IMR-90 (cell line): Measurements from ENCODE around the gene SMARCD2. TPM values are rescaled to one million over a fixed set of nuclear protein-coding genes. Genes with fewer than 3 reads are reported as not detected.

Source experiments
- ATAC-seq: fragments of 200-7000 bp; cut with Tn5 transposase; 2 replicates; pipeline ENCODE4 v1.9.1; 2020; ENCODE audit warnings: low read depth, mild to moderate bottlenecking, moderate library complexity
- BruUV-seq: library from RNA; stranded (reverse); fragments of 400-500 nt; replicated peaks from 2 replicates; lab custom pipeline; 2021; lab: Mats Ljungman, UMichigan
- CTCF ChIA-PET: fragments of 300-600 bp; formaldehyde crosslinking; extraction: SDS; loops from one replicate; lab custom pipeline; 2021; ENCODE audit warnings: antibody characterized with exemption; lab: Yijun Ruan, JAX
- POLR2A ChIA-PET: fragments of 300-600 bp; sonication (Branson Sonifier 250); formaldehyde crosslinking; loops from one replicate; lab custom pipeline; 2022; ENCODE audit warnings: antibody characterized with exemption; ENCODE audit not compliant: unreplicated experiment; lab: Charles Lee
- DNase-seq: peaks from one replicate; pipeline ENCODE4 v3.0.0; 2013
- H2AFZ ChIP-seq: replicated peaks from 2 replicates; pipeline ENCODE3; 2013; ENCODE audit warnings: low read length, mild to moderate bottlenecking; ENCODE audit not compliant: poor library complexity
- H2AK5ac ChIP-seq: 2 replicates; pipeline ENCODE4 v1.6.1; 2013; ENCODE audit warnings: low read depth, low read length, inconsistent platforms
- H2AK9ac ChIP-seq: replicated peaks from 2 replicates; pipeline ENCODE3; 2013; ENCODE audit warnings: mild to moderate bottlenecking, low read depth, low read length, moderate library complexity; ENCODE audit not compliant: poor library complexity
- H2BK120ac ChIP-seq: 2 replicates; pipeline ENCODE4 v1.6.1; 2013; ENCODE audit warnings: low read depth, low read length, inconsistent platforms
- H2BK15ac ChIP-seq: 3 replicates; pipeline ENCODE4 v1.6.1; 2013; ENCODE audit warnings: low read depth, low read length, inconsistent platforms
- H2BK20ac ChIP-seq: 2 replicates; pipeline ENCODE4 v1.6.1; 2013; ENCODE audit warnings: low read depth, mild to moderate bottlenecking, inconsistent platforms, low read length, moderate library complexity
- H2BK5ac ChIP-seq: 2 replicates; pipeline ENCODE4 v1.6.1; 2013; ENCODE audit warnings: mild to moderate bottlenecking, low read depth, low read length, inconsistent platforms; ENCODE audit not compliant: poor library complexity, severe bottlenecking
- H3K14ac ChIP-seq: replicated peaks from 2 replicates; pipeline ENCODE4 v1.6.1; 2013; ENCODE audit warnings: low read depth, low read length, inconsistent platforms
- H3K18ac ChIP-seq: 2 replicates; pipeline ENCODE4 v1.6.1; 2013; ENCODE audit warnings: low read depth, low read length, control low read depth
- H3K23ac ChIP-seq: 2 replicates; pipeline ENCODE4 v1.6.1; 2013; ENCODE audit warnings: low read depth, low read length, inconsistent platforms
- H3K27ac ChIP-seq: 2 replicates; pipeline ENCODE4 v1.5.1; 2013; ENCODE audit warnings: mild to moderate bottlenecking, control low read depth, low read length; ENCODE audit not compliant: insufficient read depth
- H3K27me3 ChIP-seq: 2 replicates; pipeline ENCODE4 v1.6.1; 2013; ENCODE audit warnings: low read length; ENCODE audit not compliant: control insufficient read depth, insufficient read depth
- H3K36me3 ChIP-seq: 2 replicates; pipeline ENCODE4 v1.6.1; 2013; ENCODE audit warnings: low read length, mixed read lengths; ENCODE audit not compliant: control insufficient read depth, insufficient read depth
- H3K4ac ChIP-seq: 2 replicates; pipeline ENCODE4 v1.6.1; 2013; ENCODE audit warnings: low read depth, low read length, inconsistent platforms
- H3K4me1 ChIP-seq: 2 replicates; pipeline ENCODE4 v1.6.1; 2013; ENCODE audit warnings: low read length, mixed read lengths; ENCODE audit not compliant: control insufficient read depth, insufficient read depth
- H3K4me2 ChIP-seq: 2 replicates; pipeline ENCODE4 v1.6.1; 2013; ENCODE audit warnings: low read depth, mild to moderate bottlenecking, control low read depth, low read length, moderate library complexity
- H3K4me3 ChIP-seq: 2 replicates; pipeline ENCODE4 v1.5.1; 2013; ENCODE audit warnings: low read depth, mild to moderate bottlenecking, control low read depth, low read length, moderate library complexity; ENCODE audit not compliant: insufficient read depth
- H3K56ac ChIP-seq: 2 replicates; pipeline ENCODE4 v1.6.1; 2013; ENCODE audit warnings: low read length, inconsistent platforms; ENCODE audit not compliant: insufficient read depth; ENCODE audit errors: extremely low read depth
- H3K79me1 ChIP-seq, 2 experiments: 2 replicates each; pipeline ENCODE4 v1.6.1; 2013; ENCODE audit warnings: low read length in 2 of 2, inconsistent platforms in 1 of 2, low read depth in 1 of 2
- H3K9ac ChIP-seq: 2 replicates; pipeline ENCODE4 v1.6.1; 2013; ENCODE audit warnings: low read depth, low read length, control low read depth
- H3K9me1 ChIP-seq: 2 replicates; pipeline ENCODE4 v1.6.1; 2013; ENCODE audit warnings: low read length, inconsistent platforms; ENCODE audit not compliant: insufficient read depth
- H3K9me3 ChIP-seq: 2 replicates; pipeline ENCODE4 v1.6.1; 2013; ENCODE audit warnings: low read length; ENCODE audit not compliant: control insufficient read depth, insufficient read depth
- H4K20me1 ChIP-seq: 2 replicates; pipeline ENCODE4 v1.6.1; 2013; ENCODE audit warnings: low read length, inconsistent platforms; ENCODE audit not compliant: insufficient read depth
- H4K5ac ChIP-seq: 2 replicates; pipeline ENCODE4 v1.6.1; 2013; ENCODE audit warnings: mild to moderate bottlenecking, low read depth, low read length, control low read depth
- H4K8ac ChIP-seq, 2 experiments: 2 replicates each; pipeline ENCODE4 v1.6.1; 2013; ENCODE audit warnings: low read depth in 2 of 2, low read length in 2 of 2, control low read depth in 1 of 2, inconsistent platforms in 1 of 2
- H4K91ac ChIP-seq: 2 replicates; pipeline ENCODE4 v1.6.1; 2013; ENCODE audit warnings: low read depth, low read length, inconsistent platforms; ENCODE audit not compliant: insufficient read depth
- CHD1 ChIP-seq: IDR thresholded peaks from 2 replicates; pipeline ENCODE4 v1.6.1; 2012; ENCODE audit warnings: low read depth, low read length, improper control_type of control experiment
- CTCF ChIP-seq: conservative IDR thresholded peaks from 2 replicates; pipeline ENCODE4 v1.5.1; 2012; ENCODE audit warnings: mild to moderate bottlenecking, low read depth, low read length, improper control_type of control experiment
- ELK1 ChIP-seq: fragments of 150-350 bp; IDR thresholded peaks from 2 replicates; pipeline ENCODE4 v1.6.1; 2016; ENCODE audit warnings: low read depth, mild to moderate bottlenecking, low read length, moderate library complexity, borderline replicate concordance
- MAFK ChIP-seq: IDR thresholded peaks from 2 replicates; pipeline ENCODE4 v1.6.1; 2012; ENCODE audit warnings: low read depth, low read length, improper control_type of control experiment
- MAZ ChIP-seq: IDR thresholded peaks from 2 replicates; pipeline ENCODE4 v1.6.1; 2012; ENCODE audit warnings: low read depth, mild to moderate bottlenecking, low read length, improper control_type of control experiment, moderate library complexity, borderline replicate concordance
- RAD21 ChIP-seq: IDR thresholded peaks from 2 replicates; pipeline ENCODE4 v1.6.1; 2012; ENCODE audit warnings: low read length, improper control_type of control experiment
- RCOR1 ChIP-seq: IDR thresholded peaks from 2 replicates; pipeline ENCODE4 v1.6.1; 2012; ENCODE audit warnings: mild to moderate bottlenecking, low read length, improper control_type of control experiment; ENCODE audit not compliant: insufficient replicate concordance
- RFX5 ChIP-seq: IDR thresholded peaks from 2 replicates; pipeline ENCODE4 v1.8.0; 2012; ENCODE audit warnings: low read depth, mild to moderate bottlenecking, low read length, moderate library complexity
- WGBS, 2 experiments: methylation state at CpG; one replicate each; pipeline versions ENCODE4 v1.1.5 to v1.1.7; 2013; ENCODE audit warnings: missing lambda C conversion rate in 2 of 2; ENCODE audit not compliant: insufficient read length in 1 of 2; ENCODE audit errors: extremely low coverage in 2 of 2; 5-methylcytosine and 5-hydroxymethylcytosine counted together
- dilution Hi-C: fragments of 300-500 bp; cut with HindIII; formaldehyde crosslinking; loops from one replicate; pipeline ENCODE4 v1.14.3; 2018; ENCODE audit warnings: low sequenced_read_pairs; ENCODE audit not compliant: unreplicated experiment
- in situ Hi-C: fragments of 300-500 bp; cut with MboI; formaldehyde crosslinking; loops from 3 replicates; pipeline ENCODE4 v1.14.3; 2019; ENCODE audit warnings: low sequenced_read_pairs, inconsistent platforms, mixed read lengths
- intact Hi-C: fragments of 100-400 bp; cut with micrococcal nuclease; formaldehyde crosslinking; loops from 2 replicates; pipeline ENCODE4 v1.10.0; 2022
- polyA plus RNA-seq, 3 experiments: library from polyadenylated mRNA; depleted of rRNA; stranded (reverse); fragments of >200 nt; gene quantifications; 2 replicates each; pipeline ENCODE4 v1.2.3, GENCODE V29; 2012; ENCODE audit warnings: low replicate concordance in 1 of 3
- total RNA-seq: library from RNA; depleted of rRNA; stranded (reverse); fragments of >200 nt; gene quantifications from 2 replicates; pipeline ENCODE4 v1.2.3, GENCODE V29; 2012

SMARCD2 gene
- total and polyA plus RNA-seq, 2 of the 4 experiments (the other 2 are of a cell fraction) = 56.9 to 91.2 TPM

GRCh38 chr17:63847525-63848249 is 5.2 kb upstream of the SMARCD2 start:
- Histone ChIP-seq H3K9me1 (no peaks in the 10 kb centered on the region), H3K27ac (no peak overlapping the region), H3K79me1 (no peaks in the 10 kb centered on the region), H4K20me1 (no peaks in the 10 kb centered on the region), H2BK20ac (no peak overlapping the region), H3K9ac (no peak overlapping the region), H3K4ac (no peak overlapping the region), H3K14ac (no peak overlapping the region), H3K4me1 (peaks cover 2% of the 10 kb centered on the region; the same call in 1 of the 2 replicates), H3K4me3 (no peak overlapping the region), H4K8ac (no peak overlapping the region), H4K91ac (no peak overlapping the region), H3K23ac (no peak overlapping the region), H2AK5ac (no peak overlapping the region), H4K5ac (no peak overlapping the region), H3K56ac (no peak overlapping the region), H3K9me3 (0 out of 2 replicates have a peak, but pooled peaks cover 3% of the 10 kb centered on the region), H2BK15ac (no peak overlapping the region), H2BK120ac (no peak overlapping the region), H3K18ac (no peak overlapping the region), H3K36me3 (no peaks in the 10 kb centered on the region), H3K27me3 (peaks cover 4% of the 10 kb centered on the region; the same call in 1 of the 2 replicates), H2BK5ac (no peak overlapping the region), H2AK9ac (no peak overlapping the region), H3K4me2 (no peak overlapping the region), H2AFZ (no peak overlapping the region)
- ATAC-seq = no peak
- no peak for DNase-seq
- in situ Hi-C loops (no loop called here), dilution Hi-C loops (no loop called here), intact Hi-C loops (no loop called here)
- ChIA-PET CTCF (no interaction called here), POLR2A (no interaction called here)
- BruUV-seq = no TSS peak
- no peak for TF ChIP-seq MAZ
- no peak for TF ChIP-seq CTCF
- no peak for TF ChIP-seq ELK1
- no peak for TF ChIP-seq RCOR1
- TF ChIP-seq RAD21 = no peak
- no peak for TF ChIP-seq CHD1
- TF ChIP-seq RFX5 = no peak
- no peak for TF ChIP-seq MAFK
- WGBS, 2 experiments = 44% methylated on average over 2 of the region's 3 CpGs; no CpG with 5 or more reads in 1 of the 2 experiments
